Measurements from ENCODE around the gene BRD1.

GRCh38 chr22:49793296-49793695 lies 34.4 kb downstream of the BRD1 start:
- TF ChIP-seq, protein P1, sequence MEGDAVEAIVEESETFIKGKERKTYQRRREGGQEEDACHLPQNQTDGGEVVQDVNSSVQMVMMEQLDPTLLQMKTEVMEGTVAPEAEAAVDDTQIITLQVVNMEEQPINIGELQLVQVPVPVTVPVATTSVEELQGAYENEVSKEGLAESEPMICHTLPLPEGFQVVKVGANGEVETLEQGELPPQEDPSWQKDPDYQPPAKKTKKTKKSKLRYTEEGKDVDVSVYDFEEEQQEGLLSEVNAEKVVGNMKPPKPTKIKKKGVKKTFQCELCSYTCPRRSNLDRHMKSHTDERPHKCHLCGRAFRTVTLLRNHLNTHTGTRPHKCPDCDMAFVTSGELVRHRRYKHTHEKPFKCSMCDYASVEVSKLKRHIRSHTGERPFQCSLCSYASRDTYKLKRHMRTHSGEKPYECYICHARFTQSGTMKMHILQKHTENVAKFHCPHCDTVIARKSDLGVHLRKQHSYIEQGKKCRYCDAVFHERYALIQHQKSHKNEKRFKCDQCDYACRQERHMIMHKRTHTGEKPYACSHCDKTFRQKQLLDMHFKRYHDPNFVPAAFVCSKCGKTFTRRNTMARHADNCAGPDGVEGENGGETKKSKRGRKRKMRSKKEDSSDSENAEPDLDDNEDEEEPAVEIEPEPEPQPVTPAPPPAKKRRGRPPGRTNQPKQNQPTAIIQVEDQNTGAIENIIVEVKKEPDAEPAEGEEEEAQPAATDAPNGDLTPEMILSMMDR (IDR thresholded peaks at IDR 0.05): no peak
- no peak for TF ChIP-seq POLR2A (IDR thresholded peaks at IDR 0.05)
- TF ChIP-seq EP300 (IDR thresholded peaks at IDR 0.05): no peak
